Stimulated activated CD4-positive, alpha-beta T cell treated with anti-CD3 and anti-CD28 coated beads, Interleukin-2, amount 100 ng/mL, for 4 hours (primary cell): ENCODE results near the gene PRX.
A peak's percentile ranks its signal among the peaks of the same experiment; 100 is the strongest.
"Not testable (repeated sequence)": the region's sequence is repeated elsewhere in the genome, so short reads cannot be mapped to it uniquely, and the experiment has no call there.

ENCODE experiments used
- DNase-seq: peaks from one replicate; pipeline ENCODE4 v3.0.0-alpha.2; 2020; ENCODE audit warnings: low read depth

Gene PRX

DNA sequence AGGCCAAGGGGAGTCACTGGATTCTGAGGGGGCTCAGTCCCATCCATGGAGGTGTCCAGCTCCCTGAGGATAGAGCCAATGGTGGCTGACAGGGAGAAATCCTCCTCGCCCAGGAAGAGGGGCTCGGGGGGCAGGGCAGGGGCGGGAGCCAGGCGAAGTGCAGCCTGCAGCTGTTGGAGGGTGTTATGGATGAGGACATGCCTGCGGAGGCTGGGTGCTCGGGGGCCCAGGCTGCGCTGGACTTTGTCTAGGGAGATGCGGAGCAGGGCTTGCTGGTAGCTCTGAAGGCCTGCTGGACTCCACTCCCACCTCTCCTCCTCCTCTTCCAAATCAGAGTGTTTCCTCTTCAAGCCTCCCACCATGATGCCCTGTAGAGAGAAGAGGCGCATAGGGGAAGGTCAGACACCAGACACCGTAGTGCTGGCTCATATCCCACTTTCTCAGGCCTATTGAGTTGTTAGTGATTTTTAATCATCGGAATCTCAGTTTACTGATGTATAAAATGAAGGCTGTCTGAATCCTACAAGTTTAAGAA lies 28.6 kb upstream of the PRX start:
- no peak for DNase-seq

DNA sequence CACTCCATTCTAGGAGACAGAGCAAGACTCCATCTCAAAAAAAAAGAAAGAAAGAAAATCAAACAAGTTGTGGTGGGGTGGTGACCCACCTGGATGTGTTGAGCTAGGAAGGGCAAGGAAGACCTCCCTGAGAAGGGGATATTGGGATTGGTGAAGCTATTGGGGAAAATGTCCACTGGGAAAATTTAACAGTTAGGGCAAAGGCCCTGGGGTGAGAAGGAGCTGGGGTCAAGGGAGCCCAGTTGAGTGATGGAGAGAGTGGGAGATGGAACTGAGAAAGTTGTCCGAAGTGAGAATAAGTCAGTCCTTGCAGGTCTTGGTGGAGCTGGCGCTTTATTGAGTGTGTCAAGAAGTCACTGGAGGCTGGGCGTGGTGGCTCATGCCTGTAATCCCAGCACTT lies 25.1 kb upstream of the PRX start:
- no peak for DNase-seq

DNA sequence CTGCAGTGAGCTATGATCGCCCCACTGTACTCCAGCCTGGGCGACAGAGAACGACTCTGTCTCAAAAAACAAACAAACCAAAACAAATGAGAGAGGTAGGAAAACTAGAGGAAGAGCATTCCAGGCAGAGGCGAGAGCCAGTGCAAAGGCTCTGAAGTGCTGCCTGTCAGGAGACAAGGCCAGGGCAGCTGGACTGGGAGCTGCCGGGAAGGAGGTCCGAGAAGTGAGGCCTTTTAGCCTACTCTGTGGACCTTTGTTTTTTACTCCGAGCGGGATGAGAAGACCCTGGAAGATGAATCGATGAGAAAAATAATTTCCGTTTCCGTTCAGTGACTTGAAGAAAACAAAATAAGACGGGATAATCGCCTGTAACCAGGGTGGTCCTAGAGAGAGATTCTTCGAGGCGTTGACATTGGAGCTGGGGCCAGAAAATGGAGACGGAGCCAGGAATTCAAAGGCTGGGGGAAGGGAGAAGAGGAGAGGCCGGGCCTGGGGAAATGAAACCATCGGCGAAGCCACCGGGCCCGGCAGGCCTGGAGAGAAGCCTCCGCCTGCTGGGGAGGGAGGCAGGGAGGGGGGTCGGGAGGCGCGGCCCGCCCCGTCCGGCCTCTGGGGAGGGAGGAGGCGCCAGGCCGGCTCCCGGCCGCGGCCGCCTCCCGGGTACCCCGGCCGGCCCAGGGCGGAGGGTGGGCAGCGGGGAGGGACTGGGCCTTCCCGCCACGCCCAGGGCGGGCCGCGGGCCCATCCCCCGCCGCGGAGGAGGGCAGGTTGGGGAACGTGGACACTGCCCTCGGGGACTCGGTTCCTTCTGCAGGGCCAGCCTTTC lies 20.4 kb upstream of the PRX start:
- peak; percentile 26 for DNase-seq

DNA sequence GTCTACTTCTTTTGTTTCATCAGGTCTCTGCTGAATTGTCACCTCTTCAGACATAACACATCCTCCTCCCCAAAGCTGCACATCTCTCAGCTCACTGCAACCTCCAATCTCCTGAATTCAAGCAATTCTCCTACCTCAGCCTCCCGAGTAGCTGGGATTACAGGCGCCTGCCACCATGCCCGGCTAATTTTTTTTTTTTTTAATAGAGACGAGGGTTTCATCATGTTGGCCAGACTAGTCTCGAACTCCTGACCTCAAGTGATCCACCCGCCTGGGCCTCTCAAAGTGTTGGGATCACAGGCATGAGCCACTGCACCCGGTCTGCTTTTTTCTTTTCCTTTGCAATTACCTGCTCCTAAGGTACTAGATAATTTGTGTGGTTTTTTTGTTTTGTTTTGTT lies 19.6 kb upstream of the PRX start:
- DNase-seq, result not testable (repeated sequence)

DNA sequence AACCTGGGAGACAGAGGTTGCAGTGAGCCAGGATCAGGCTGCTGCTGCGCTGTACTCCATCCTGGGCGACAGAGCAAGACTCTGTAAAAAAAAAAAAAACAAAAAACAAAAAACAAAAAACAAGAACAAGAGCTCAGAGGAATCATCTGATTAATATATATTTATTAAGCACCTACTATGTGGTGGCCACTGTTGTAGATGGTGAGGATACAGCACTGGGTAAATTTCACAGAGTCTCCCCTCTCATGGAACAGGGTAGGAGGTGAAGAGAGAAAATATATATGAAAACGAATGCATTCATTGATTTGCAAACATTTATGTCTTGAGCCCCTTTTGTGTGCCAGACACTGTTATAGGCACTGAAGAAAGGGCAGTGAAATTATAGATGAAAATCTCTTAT lies 18.5 kb upstream of the PRX start:
- DNase-seq, result no peak

DNA sequence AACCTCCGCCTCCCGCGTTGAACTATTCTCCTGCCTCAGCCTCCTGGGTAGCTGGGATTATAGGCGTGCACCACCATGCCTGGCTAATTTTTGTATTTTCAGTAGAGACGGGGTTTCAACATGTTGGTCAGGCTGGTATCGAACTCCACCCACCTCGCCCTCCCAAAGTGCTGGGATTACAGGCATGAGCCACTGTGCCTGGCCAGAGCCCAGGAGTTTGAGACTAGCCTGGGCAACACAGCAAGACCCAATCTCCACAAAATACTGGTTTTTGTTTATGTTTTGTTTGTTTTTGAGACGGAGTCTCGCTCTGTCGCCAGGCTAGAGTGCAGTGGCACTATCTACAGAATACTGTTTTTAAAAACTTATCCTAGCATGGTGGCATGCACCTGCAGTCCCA lies 17.1 kb upstream of the PRX start:
- not testable (repeated sequence) for DNase-seq

DNA sequence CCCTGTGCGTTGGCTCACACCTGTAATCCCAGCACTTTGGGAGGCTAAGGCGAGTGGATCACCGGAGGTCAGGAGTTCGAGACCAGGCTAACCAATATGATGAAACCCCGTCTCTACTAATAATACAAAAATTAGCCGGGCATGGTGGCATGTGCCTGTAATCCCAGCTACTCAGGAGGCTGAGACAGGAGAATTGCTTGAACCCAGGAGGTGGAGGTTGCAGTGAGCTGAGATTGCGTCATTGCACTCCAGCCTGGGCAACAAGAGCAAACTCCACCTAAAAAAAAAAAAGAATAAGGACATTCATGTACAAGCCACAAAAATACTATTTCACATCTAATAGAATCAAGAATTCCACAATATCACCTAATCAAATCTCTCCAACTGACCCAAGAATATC lies 15.0 kb upstream of the PRX start:
- DNase-seq, result not testable (repeated sequence)

DNA sequence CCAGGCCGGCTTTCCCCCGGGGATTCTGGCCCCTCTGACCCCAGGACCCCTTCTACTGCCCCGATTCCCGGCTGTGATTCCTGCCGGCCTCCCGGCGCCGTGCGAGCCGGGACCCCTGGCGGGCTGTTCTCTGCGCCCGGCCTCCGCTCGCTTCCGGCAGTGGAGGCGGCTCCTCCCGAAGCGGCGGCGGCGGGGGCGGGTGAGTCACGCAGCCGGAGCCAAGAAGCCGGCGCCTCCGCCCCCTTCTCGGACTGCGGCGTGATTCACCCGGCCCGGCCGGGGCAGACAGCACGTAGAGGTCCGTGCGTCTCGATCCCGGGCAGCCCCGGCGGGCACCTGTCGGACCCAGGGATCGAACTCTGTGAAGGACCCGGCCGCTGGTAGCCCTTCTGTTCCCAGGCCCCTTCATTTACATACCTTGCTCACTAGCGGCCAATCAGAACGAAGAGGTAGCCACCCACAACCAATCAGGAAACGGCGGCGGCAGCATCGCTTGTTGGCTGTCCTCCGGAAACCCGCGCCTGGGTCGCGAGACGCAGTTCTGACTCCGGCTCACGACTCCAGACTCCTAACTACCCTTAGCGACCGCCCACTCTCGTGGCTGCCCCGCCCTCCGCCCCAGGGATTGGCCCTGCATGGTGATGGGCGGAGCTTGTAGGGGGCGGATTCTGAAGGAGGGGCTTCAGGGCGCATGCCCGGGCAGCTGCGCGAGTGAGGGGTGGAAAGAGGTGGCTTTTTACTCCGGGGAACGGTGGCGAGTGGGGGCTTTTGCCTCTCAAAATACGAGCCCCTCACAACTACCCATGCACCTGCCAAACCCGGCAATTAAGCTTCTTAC lies 12.5 kb upstream of the PRX start, which contains the start of gene SERTAD1:
SERTAD1 (minus strand) TSS at position 543 of the 838 bp plus-strand sequence. CDS start 2,446 bp downstream, outside the sequence.
- peak; percentile 100 for DNase-seq

DNA sequence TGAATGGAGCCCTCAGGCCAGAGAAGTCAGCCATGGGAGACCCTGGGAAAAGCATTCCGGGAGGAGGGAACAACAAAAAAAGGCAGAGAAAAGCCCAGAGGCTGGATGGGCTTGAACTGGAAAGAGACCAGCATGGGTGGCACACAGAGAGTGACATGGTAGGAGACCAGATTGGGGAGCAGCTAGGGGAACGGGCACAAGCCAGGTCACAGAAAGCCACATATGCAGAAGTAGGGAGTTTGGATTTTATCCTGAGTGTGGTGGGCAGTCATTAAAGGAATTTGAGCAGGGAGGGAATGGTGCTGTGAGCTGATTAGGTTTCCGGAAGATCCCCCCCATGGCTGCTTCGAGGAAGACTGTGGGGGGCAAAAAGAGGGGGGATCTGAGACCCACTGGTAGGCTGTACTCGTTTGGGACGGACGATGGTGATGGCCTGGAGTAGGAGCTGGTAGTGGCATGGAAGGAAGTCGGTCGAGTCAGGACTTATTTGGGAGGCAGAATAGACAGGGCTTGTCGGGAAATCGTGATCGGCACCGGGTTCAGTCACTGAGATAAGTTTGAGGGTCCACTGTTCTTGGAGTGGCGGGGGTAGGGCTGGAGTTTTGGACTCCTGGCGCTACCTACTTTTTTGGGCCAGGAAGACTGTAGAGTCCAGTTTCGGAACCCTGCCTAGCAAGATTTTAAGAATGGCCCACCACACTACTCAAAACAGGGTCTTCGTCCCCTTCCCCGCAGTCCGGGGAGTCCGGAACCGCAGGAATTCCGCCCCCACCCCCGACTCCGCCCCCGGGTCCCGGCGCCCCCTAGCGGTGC lies 11.7 kb upstream of the PRX start:
- no peak for DNase-seq

DNA sequence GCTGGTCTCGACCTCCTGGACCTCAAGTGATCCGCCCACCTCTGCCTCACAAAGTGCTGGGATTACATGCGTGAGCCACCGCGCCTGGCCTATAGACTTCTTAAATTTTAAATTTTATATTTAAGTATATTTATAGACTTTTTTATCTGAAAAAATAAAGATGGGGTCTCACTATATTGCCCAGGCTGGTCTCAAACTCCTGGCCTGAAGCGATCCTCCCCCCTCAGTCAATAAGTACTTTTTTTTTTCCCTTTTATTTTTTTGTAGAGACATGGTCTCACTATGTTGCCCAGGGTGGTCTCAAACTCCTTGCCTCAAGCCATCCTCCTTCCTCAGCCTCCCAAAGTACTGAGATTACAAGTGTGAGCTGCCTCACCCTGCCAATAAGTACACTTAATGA lies 10.8 kb upstream of the PRX start:
- DNase-seq, result no peak

DNA sequence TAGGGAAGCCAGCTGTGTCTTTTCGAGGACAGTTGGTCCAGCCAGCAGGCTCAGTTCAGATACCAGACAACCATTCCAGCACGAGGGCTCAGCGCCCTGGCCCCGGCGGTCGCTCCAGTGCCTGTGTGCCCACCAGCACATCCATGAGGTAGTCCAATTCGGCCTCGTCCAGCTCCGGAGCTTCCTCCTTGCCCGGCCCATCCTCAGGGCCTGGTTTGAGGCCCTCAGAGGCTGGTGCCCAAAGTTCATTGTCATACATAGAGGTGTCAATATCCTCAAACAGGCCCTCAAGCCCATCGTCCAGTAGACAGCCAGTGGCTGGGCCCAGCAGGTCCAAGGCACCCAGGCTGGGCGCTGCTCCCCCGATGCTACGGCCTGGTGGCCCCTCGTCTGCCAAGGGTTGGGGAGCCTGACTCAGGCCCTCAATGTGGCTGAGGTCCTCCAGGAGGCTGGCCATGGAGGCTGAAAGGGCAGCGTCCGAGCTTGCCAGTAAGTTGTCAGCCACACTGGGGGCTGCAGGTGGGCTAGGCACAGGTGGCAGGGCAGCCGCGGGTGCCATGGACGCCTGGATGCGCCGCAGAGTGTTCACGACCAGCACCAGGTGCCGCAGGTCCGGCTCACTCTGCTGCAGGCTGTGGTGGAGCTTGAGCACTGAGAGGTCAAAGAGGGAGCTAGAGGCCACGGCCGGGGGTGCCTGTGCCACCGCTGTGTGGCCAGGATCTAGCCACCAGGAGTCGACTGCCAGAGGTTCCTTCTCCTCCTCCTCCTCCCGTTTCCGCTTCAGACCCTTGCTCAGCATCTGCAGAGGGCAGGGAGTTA lies 9.8 kb upstream of the PRX start:
- DNase-seq, result no peak

DNA sequence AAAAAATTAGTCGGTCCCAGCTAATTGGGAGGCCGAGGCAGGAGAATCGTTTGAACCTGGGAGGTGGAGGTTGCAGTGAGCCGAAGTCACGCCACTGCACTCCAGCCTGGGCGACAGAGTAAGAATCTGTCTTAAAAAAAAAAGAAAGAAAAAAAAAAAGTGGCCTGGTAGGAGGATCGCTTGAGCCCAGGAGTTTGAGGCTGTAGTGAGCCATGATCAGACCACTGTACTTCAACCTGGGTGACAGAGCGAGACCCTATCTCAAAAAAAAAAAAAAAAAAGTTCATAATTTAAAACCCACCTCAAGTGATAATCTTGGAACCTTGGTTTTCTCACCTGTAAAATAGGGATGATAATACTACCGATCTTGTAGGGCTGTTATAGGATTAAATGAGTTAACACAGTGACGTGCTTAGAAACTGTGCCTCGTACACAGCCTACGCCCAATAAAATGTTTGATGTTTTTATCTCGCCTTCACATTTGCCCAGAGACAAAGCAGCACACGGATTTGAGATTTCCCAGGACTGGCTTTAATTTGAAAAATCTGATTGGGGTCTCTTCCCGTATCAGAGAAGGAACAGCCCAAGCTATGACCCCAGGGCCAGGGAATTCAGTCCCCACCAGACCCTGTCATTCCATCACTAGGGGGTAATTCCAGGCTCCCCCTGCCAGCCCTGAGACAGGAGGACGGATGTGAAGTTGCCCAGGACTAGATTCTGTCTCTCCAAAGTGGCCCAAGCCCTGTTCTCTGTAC lies 9.0 kb upstream of the PRX start:
- no peak for DNase-seq

DNA sequence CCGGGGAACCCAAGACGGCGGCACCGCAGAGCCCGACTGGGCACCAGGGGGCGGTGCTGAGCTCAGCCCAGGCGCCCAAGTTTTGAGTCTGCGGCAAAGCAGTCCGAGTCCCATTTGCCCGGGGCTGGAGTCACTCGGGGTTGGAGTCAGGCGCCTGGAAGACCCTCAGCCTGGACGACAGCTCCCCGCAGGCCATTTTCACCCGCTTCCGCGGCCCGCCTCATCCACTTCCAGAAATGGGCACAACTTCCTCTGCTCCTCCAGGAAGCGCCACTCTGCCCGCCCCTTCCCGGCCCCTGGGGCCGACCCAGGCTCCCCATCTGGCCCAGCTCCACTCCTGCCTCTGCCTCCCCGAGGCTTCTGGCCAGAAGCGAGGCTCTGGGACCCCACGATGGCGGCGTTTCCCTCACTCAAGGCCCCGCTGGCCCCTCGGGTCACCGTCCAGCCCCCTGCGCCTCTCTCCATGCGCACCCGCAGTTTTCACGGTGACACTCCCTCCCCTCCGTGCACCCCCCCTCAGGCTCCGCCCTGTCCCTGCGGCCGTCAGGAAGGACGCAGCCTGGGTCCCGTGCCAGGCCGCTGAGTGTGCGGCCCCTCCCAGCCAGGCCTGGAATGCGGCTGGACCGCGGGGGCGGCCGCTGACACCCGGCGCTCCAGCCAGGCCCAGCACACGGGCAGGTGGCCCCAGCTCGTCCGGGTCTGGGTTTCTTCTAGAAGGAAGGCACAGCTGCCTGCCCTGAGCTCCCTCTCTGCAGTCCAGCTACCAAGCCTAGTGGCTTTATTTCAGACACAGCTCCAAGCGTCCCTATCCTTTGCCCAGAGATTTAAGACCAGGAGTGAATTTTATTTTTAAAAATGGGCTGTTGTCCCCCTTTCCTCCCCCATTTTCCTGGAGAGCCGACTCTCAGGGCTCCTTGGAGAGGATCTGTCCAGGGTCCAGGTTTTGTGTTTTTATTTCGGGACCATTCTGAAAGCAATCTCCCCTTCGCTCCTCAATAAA lies 7.9 kb upstream of the PRX start:
- peak; percentile 48 for DNase-seq

DNA sequence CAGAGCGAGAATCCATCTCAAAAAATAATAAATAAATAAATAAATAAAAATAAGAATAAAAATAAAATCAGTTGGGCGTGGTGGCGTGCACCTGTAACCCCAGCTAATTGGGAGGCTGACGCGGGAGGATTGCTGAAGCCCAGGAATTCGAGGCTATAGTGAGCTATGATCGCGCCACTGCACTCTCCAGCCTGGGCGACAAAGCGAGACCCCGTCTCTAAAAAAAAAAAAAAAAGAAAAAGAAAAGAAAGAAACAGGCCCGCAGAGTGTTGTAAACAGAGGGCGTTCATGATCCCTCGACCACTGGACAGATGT lies 7.2 kb upstream of the PRX start:
- DNase-seq, result no peak

DNA sequence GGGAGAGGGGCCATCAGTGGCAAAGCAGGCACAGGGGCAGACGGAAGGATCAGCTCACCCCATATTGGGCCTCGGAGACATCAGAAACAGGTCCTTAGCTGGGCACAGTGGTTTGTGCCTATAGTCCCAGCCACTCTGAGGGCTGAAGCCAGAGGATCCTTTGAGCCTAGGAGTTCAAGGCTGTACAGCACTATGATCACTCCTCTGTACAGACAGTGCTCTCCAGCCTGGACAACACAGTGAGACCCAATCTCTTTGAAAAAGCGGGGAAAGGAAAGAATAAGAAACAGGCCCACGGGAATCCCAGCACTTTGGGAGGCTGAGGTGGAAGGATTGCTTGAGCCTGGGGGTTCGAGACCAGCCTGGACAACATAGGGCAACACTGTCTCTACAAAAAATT lies 6.6 kb upstream of the PRX start:
- no peak for DNase-seq

DNA sequence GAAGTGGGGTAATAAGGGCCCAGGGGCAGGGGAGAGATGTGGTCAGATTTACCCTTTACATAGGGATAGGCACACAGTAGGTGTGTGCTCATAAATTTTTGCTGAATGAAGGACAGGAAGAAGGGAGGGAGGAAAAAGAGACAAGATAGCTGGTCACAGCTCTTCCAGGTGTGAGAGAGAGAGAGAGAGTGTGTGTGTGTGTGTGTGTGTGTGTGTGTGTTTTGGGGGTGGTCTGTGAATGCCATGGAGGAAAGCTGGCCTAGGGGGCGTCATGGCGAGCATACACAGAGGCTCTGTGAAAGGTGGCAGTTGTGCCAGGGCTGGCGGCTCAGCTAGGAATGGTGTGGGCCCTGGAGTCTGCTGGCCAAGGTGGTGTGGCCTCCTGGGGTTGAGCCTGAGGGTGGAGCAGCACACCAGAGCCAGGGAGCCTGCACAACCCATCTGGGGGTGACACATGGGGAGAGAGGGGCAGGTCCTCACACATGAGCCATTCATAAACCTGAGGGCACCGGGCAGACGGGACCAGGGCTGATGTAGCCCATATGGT lies 6.0 kb upstream of the PRX start:
- no peak for DNase-seq

DNA sequence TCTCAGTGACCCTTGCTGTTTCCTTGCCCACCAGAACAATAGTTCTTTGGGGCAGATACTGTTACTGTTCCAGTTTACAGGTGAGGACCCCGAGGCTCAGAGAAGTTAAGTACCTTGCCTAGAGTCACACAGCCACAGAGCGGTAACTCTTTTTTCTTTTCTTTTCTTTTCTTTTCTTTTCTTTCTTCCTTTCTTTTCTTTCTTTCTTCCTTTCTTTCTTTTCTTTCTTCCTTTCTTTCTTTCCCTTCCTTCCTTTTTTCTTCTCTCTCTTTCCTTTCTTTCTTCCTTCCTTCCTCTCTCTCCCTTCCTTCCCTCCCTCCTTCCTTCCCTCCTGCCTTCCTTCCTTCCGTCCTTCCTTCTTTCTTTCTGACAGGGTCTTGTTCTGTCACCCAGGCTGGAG lies 4.9 kb upstream of the PRX start:
- DNase-seq, result no peak

DNA sequence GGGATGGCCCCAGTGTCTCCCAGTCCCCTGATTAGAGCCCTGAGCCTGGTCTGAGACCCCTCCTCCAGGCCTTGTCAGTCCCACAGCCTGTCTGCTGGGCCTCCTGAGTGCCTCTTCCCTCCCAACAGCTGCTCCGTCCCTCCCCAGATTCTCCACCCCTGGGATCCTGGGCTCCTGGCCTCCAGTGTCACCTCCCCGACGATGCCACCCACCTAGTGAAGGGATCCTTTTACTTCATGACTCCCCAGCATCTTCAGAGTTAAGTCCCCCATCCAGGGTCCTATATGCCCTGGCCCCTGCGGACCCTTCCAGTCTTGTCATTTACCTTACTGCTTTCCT lies 4.4 kb upstream of the PRX start:
- no peak for DNase-seq

DNA sequence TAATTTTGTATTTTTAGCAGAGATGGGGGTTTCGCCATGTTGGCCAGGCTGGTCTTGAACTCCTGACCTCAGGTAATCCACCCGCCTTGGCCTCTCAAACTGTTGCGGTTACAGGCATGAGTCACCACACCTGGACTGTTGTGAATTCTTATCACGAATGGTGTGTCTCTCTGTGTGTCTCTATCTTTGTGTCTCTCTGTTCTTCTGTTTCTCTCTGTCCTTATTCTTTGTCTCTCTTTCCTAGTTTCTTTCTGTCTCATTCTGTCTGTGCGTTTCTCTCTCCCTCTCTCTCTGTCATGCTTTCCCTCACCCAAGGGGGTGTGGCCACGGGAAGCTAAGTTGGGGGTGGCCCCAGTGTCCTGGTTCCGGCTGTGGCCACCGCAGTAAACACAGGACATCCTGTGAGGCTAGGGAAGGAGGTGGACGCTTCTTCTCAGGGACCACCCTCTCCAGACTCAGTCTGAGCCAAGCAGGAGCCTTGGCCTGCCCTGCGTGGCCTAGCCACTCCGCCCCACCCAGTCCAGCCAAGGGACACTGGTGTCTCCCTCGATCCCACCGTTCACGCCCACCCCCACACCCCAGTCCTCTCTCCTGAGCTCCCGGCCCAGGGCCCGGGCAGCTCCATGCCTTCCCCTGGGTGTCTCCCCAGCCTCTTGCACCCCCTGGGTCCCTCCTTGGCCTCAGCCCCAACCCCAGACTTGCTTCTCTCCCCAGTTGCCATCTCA lies 3.9 kb upstream of the PRX start:
- DNase-seq, result no peak
